Testis (tissue), 2 donors: ENCODE results near the gene PRDX4.

Experiments used
- POLR2A ChIP-seq: fragments of 450-650 bp; IDR thresholded peaks from one replicate; pipeline ENCODE4 v1.6.1; 2017; ENCODE audit warnings: antibody characterized with exemption, mild to moderate bottlenecking, moderate library complexity
- TF ChIP-seq, protein P1 (sequence below), 3 experiments: fragments of 450-650 bp in 2 of 3; fragments of 200-600 bp in 1 of 3; sonication (generic) in 1 of 3; IDR thresholded peaks; one replicate each; pipeline ENCODE4 v1.5.1; 2016 to 2019; ENCODE audit warnings: antibody characterized with exemption in 3 of 3, mild to moderate bottlenecking in 2 of 3, moderate library complexity in 1 of 3

DNA sequence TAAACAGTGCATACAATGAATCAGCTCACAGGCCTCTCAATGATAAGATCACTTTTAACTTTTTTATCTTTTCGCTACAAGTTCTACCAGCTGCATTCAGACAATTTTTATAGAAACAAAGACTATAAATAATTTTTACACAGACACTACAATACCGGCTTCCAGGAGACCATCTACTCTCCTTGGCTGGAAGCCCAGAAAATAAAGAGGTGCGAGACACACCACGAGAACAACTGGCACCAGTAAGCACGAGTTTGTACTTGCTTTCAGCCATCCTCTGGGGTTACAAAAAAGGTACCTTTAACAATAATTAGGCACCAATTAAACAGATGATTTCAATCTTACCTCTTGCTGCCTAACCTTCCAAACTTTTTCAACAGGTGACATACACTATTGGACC is 11.2 kb upstream of the PRDX4 start:
- TF ChIP-seq, protein P1, sequence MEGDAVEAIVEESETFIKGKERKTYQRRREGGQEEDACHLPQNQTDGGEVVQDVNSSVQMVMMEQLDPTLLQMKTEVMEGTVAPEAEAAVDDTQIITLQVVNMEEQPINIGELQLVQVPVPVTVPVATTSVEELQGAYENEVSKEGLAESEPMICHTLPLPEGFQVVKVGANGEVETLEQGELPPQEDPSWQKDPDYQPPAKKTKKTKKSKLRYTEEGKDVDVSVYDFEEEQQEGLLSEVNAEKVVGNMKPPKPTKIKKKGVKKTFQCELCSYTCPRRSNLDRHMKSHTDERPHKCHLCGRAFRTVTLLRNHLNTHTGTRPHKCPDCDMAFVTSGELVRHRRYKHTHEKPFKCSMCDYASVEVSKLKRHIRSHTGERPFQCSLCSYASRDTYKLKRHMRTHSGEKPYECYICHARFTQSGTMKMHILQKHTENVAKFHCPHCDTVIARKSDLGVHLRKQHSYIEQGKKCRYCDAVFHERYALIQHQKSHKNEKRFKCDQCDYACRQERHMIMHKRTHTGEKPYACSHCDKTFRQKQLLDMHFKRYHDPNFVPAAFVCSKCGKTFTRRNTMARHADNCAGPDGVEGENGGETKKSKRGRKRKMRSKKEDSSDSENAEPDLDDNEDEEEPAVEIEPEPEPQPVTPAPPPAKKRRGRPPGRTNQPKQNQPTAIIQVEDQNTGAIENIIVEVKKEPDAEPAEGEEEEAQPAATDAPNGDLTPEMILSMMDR (IDR thresholded peaks at IDR 0.05): no peak
- no peak for TF ChIP-seq POLR2A
